Measurements from ENCODE around the gene GFRA1. TPM values are rescaled to one million over a fixed set of nuclear protein-coding genes. Genes with fewer than 3 reads are reported as not detected.

The GFRA1 gene
- total RNA-seq, 1 donor from 2014 or later: 44.1 TPM

DNA sequence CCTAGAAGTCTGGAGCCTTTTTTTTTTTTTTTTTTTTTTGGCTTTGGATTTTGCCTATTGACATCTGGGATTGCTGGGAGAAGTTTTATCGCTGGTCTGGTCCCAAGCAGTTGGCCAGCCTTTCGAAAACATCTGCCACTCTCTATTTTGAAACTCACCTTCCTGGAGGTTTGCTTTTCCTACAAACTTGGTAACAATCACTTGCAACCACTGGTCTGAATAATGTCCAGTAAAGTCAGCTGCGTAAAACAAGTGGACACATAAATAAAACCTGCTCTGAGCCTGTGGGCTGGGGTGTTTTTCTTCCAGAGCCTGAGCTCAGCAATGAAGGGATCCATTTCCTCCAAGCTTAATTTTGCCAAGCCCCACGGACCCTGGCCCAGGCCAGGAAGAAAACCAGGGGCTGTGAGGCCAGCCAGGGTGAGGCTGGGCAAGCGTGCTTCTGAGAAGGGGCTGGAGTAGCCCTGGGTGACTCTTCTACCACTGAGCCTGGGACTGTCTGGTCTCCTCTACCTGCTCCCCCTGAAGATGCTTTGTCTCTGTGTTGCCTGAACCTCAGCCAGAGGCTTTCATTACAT lies 202.2 kb downstream of the GFRA1 start:
- DNase-seq (ENCODE audit: extremely low spot score, unreplicated experiment): no peak
- Mint-ChIP-seq H3K27ac (ENCODE audit: unreplicated experiment) (no peak overlapping the region), H3K9me3 (ENCODE audit: unreplicated experiment) (no peaks in the 10 kb centered on the region), H3K4me1 (ENCODE audit: unreplicated experiment) (peaks cover 9% of the 10 kb centered on the region), H3K27me3 (ENCODE audit: unreplicated experiment) (no peaks in the 10 kb centered on the region), H3K36me3 (ENCODE audit: unreplicated experiment) (no peaks in the 10 kb centered on the region), H3K4me3 (ENCODE audit: unreplicated experiment) (no peak overlapping the region)
- TF ChIP-seq, protein P1, sequence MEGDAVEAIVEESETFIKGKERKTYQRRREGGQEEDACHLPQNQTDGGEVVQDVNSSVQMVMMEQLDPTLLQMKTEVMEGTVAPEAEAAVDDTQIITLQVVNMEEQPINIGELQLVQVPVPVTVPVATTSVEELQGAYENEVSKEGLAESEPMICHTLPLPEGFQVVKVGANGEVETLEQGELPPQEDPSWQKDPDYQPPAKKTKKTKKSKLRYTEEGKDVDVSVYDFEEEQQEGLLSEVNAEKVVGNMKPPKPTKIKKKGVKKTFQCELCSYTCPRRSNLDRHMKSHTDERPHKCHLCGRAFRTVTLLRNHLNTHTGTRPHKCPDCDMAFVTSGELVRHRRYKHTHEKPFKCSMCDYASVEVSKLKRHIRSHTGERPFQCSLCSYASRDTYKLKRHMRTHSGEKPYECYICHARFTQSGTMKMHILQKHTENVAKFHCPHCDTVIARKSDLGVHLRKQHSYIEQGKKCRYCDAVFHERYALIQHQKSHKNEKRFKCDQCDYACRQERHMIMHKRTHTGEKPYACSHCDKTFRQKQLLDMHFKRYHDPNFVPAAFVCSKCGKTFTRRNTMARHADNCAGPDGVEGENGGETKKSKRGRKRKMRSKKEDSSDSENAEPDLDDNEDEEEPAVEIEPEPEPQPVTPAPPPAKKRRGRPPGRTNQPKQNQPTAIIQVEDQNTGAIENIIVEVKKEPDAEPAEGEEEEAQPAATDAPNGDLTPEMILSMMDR (IDR thresholded peaks at IDR 0.05): no peak

DNA sequence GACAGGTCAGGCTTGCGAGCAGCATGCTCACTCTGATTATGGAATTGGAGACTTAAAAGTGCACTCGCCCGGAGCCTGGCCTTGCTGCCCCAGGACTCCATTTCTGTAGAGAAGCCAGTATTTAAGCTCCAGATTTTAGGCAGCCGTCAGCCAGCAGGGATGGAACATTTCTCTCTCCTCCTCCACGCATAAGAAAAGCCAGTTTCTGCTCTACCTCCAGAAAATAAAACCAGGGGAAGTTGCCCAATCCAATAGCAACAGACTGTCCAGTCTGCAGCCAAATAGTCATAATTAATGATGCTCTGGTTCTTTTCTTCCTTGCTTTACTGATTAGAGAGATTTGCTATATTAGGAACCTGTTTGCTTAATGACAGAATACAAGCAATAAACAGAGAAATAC lies 203.2 kb downstream of the GFRA1 start:
- Mint-ChIP-seq H3K27me3 (ENCODE audit: unreplicated experiment) (no peaks in the 10 kb centered on the region), H3K36me3 (ENCODE audit: unreplicated experiment) (no peaks in the 10 kb centered on the region), H3K9me3 (ENCODE audit: unreplicated experiment) (no peaks in the 10 kb centered on the region), H3K27ac (ENCODE audit: unreplicated experiment) (no peak overlapping the region), H3K4me3 (ENCODE audit: unreplicated experiment) (no peak overlapping the region), H3K4me1 (ENCODE audit: unreplicated experiment) (peaks cover 9% of the 10 kb centered on the region)
- TF ChIP-seq, protein P1 (IDR thresholded peaks at IDR 0.05): no peak
- DNase-seq (ENCODE audit: extremely low spot score, unreplicated experiment): no peak

DNA sequence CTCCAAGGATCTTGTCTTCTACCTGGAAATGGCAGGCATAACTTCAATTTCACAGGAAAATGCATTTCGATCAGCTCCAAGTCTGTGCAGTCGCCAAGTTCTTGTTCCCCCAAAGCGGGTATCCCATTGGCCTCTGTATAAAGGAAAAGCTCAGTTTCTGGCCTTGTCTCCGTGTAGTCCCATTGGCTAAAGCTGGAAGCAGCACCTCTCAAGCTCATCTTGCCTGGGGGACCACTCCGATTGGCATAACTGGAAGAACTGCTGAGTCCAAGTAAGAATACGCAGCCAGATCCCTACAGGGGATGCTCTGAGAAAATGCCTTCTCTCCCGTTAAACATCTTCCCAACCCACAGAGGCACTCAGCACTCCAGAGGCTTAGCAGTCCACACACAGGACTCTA lies 205.2 kb downstream of the GFRA1 start:
- Mint-ChIP-seq H3K4me1 (ENCODE audit: unreplicated experiment) (peaks cover 3% of the 10 kb centered on the region), H3K27me3 (ENCODE audit: unreplicated experiment) (no peaks in the 10 kb centered on the region), H3K4me3 (ENCODE audit: unreplicated experiment) (no peak overlapping the region), H3K27ac (ENCODE audit: unreplicated experiment) (no peak overlapping the region), H3K9me3 (ENCODE audit: unreplicated experiment) (no peaks in the 10 kb centered on the region), H3K36me3 (ENCODE audit: unreplicated experiment) (no peaks in the 10 kb centered on the region)
- no peak for DNase-seq (ENCODE audit: extremely low spot score, unreplicated experiment)
- TF ChIP-seq, protein P1 (IDR thresholded peaks at IDR 0.05): no peak

DNA sequence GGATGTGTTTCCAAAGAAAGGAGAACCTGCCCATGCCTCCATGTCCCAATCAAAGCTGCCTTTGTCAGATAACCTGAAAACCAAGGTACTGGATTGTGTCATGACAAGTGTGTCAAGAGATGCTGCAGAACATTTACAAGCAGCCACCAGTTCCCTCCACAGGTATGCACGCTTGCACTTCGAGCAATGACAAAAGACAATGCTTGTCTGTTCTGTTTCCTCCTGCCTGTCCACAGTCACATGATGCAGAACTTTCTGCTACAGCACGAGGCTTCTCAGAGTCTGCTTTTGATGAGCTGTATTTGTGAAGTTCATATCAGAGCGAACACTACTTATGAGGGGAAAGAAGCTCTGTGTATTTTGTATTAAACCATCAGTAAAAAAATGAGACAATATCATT lies 209.9 kb downstream of the GFRA1 start:
- Mint-ChIP-seq H3K4me3 (ENCODE audit: unreplicated experiment) (no peak overlapping the region), H3K9me3 (ENCODE audit: unreplicated experiment) (no peaks in the 10 kb centered on the region), H3K4me1 (ENCODE audit: unreplicated experiment) (no peaks in the 10 kb centered on the region), H3K27ac (ENCODE audit: unreplicated experiment) (no peak overlapping the region), H3K36me3 (ENCODE audit: unreplicated experiment) (no peaks in the 10 kb centered on the region), H3K27me3 (ENCODE audit: unreplicated experiment) (no peaks in the 10 kb centered on the region)
- no peak for DNase-seq (ENCODE audit: extremely low spot score, unreplicated experiment)
- TF ChIP-seq, protein P1 (IDR thresholded peaks at IDR 0.05): no peak

DNA sequence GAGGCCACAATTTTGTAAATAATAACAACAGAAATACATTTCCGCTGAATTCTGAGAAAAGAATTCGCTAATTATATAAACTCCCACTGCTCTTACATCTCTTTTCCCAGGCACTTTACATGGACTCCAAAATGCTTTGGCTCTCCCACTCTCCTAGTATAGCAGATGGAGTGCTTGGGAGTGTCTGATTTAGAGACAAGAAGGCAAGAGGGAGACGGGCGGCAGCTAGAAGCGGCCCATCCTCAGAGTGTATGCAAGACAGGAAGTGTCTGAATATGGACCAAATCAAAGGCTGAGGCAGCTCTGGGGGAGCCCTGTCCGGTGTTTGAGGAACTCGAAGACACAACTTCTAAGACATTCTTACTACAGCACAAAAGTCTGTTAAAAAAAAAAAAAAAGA lies 212.1 kb downstream of the GFRA1 start:
- Mint-ChIP-seq H3K9me3 (ENCODE audit: unreplicated experiment) (no peaks in the 10 kb centered on the region), H3K4me3 (ENCODE audit: unreplicated experiment) (no peak overlapping the region), H3K36me3 (ENCODE audit: unreplicated experiment) (peaks cover 2% of the 10 kb centered on the region), H3K4me1 (ENCODE audit: unreplicated experiment) (no peaks in the 10 kb centered on the region), H3K27me3 (ENCODE audit: unreplicated experiment) (no peaks in the 10 kb centered on the region), H3K27ac (ENCODE audit: unreplicated experiment) (no peak overlapping the region)
- TF ChIP-seq, protein P1 (IDR thresholded peaks at IDR 0.05): no peak
- DNase-seq (ENCODE audit: extremely low spot score, unreplicated experiment): no peak

All from osteocyte (in vitro differentiated cells).